GM12892 (cell line): ENCODE measurements around the gene SDK2.

Experiments
- DNase-seq: peaks from one replicate; pipeline ENCODE4 v3.0.0; 2011; ENCODE audit not compliant: insufficient read length
- FAIRE-seq: peaks from 2 replicates; lab custom pipeline; 2011; peaks lifted over from hg19 to GRCh38; lab: Jason Lieb, UNC
- POLR2A ChIP-seq: IDR thresholded peaks from 2 replicates; pipeline ENCODE4 v1.6.1; 2011; ENCODE audit warnings: low read depth, low read length, control low read depth
- POLR2AphosphoS5 ChIP-seq: IDR thresholded peaks from 2 replicates; pipeline ENCODE4 v1.6.1; 2011; ENCODE audit warnings: low read depth, low read length, control low read depth
- TAF1 ChIP-seq: IDR thresholded peaks from 2 replicates; pipeline ENCODE4 v1.6.1; 2011; ENCODE audit warnings: low read depth, mild to moderate bottlenecking, control low read depth, low read length, borderline replicate concordance

Gene SDK2

DNA sequence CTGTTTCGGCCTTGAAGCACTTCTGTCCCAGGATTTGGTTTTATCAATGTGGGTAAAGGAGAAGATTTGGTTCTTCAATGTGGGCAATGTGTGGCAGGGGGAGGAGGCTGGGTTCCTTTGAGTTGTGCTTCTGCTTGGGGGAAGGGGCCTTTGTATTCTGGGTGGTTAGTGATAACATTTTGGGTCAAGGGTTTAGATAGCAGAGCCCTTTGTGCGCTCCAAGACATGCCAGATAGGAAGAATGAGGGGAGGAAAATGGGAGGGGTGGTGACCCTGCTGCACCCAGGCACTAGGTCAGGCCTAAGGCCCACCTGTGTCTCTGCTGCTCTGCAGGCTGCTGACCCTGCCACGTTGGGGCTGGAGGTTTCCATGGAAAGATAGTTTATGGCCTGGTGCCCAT, 292.5 kb downstream of the SDK2 start:
- DNase-seq: no peak
- no peak for TF ChIP-seq POLR2A
- no peak for TF ChIP-seq POLR2AphosphoS5
- no peak for TF ChIP-seq TAF1
- no peak for FAIRE-seq

DNA sequence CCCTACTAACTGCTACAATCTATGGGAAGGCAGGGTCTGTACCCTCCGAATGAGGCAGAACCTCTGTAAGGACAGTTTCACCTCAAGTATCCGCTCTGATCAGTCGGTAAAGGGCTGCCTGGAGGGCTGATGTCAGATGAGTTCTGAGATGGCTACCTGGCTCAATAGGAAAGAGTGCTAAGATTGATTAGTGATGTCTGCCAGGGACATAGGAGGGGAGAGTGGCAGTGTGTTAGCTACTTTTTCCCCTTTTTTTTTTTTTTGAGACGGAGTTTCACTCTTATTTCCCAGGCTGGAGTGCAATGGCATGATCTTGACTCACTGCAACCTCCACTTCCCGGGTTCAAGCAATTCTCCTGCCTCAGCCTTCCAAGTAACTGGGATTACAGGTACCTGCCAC, 293.4 kb downstream of the SDK2 start:
- FAIRE-seq (no peak), DNase-seq (no peak)
- TF ChIP-seq POLR2A: no peak
- no peak for TF ChIP-seq POLR2AphosphoS5
- no peak for TF ChIP-seq TAF1

- DNase-seq: no peak
- no peak for TF ChIP-seq POLR2A
- TF ChIP-seq TAF1: no peak
- TF ChIP-seq POLR2AphosphoS5: no peak
- no peak for FAIRE-seq
Observed at GRCh38 chr17:73349647-73350046, 294.6 kb downstream of the SDK2 start.

GRCh38 chr17:73349138-73349537, 295.1 kb downstream of the SDK2 start:
- TF ChIP-seq TAF1: no peak
- TF ChIP-seq POLR2AphosphoS5: no peak
- no peak for FAIRE-seq

GRCh38 chr17:73348829-73349095, 295.5 kb downstream of the SDK2 start:
- FAIRE-seq: no peak
- no peak for TF ChIP-seq POLR2A
- no peak for TF ChIP-seq POLR2AphosphoS5
- no peak for TF ChIP-seq TAF1
- no peak for DNase-seq

More at GRCh38 chr17:73349138-73349537, 295.1 kb downstream of the SDK2 start:
- no peak for DNase-seq

DNA sequence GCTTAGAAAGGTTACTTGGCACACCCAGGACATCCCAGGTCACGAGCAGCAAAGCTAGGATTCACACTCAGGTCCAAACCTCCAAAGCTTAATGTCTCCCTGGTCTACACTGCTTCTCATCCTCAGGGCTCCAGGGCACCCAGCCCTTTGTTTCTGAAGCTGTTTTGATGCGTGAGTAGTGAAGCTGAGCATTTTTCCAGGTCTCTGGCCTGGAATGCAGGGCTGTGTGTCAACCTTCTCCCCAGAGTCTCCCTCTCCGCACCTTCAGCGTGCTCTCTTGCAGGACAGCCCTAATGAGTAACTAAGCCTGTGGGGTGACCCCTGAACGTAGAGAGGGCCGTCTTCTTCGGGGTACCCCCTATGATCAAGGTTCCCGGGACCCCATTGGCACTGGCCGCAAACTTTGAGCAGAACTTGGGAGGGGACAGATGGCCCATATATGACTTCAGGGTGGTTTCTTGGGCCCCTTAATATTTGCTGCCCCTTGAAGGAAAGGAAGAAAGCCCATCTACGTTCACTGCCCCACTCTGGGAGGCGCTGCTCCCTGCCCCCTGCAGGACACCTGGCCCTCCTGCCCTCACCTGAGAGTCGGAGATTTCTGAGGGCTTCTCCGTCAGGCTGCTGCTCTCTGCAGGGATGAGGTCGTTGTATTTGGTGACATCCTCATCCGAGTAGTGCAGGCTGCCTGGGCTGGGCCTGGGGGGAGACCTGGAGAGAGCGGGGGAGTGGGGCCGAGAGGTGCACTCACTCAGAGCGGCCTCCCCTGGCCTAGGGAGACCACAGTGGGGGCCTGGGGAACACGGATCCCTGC, 296.0 kb downstream of the SDK2 start:
- DNase-seq (no peak), FAIRE-seq (no peak)
- TF ChIP-seq TAF1: no peak
- no peak for TF ChIP-seq POLR2AphosphoS5
- no peak for TF ChIP-seq POLR2A

DNA sequence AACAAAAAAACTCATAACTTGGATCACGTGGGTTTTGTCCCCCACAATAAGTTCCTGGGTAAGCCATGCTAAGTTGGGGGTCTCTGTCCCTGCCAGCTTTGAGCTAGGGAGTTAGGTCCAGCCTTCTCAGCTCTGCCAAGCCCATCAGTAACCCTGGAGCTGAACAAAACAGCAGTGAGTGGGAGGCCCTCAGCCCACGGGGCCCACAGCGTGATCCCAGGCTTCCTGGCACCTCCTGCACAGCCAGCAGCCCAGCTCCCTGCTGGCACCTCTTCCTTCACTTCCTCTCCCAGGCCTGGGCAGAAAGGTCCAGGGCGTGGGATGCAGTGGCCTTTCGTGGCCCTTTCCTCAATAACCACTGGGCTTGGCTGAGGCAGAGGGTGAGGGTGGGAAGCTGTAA, 296.9 kb downstream of the SDK2 start:
- no peak for TF ChIP-seq POLR2AphosphoS5
- no peak for TF ChIP-seq POLR2A
- no peak for TF ChIP-seq TAF1
- DNase-seq (no peak), FAIRE-seq (no peak)

- DNase-seq (no peak), FAIRE-seq (no peak)
- TF ChIP-seq POLR2A (no peak), TAF1 (no peak), POLR2AphosphoS5 (no peak)
Observed at GRCh38 chr17:73346501-73347162, 297.6 kb downstream of the SDK2 start.

GRCh38 chr17:73343739-73344454, 300.3 kb downstream of the SDK2 start:
- TF ChIP-seq POLR2AphosphoS5: no peak
- no peak for TF ChIP-seq TAF1
- TF ChIP-seq POLR2A: no peak
- DNase-seq (no peak), FAIRE-seq (no peak)

DNA sequence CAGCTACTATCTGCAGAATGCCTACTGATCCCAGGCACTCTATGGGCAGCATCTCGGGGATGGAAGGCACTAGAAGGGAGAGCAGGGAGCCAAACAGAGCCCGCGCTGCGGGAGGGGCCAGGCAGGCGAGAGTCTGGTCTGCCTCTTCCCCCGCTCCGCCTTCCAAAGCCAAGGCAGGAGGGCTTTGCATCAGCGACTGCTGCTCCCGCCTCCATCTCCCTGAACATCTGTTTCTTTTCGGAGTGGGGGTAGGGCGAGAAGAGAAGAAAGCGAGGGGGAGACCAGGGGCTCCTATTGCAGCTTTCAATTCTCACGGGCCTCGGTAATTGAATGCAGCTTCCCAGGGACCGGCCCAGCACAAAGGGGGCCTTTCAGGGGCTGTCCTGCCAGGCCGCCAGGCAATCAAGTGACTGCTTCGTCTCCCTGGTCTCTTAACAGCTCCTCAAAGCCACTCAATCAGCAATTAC, 301.0 kb downstream of the SDK2 start:
- FAIRE-seq (no peak), DNase-seq (no peak)
- TF ChIP-seq POLR2AphosphoS5 (no peak), TAF1 (no peak), POLR2A (no peak)

- no peak for TF ChIP-seq POLR2AphosphoS5
- no peak for TF ChIP-seq POLR2A
- TF ChIP-seq TAF1: no peak
- DNase-seq (no peak), FAIRE-seq (no peak)
Observed at GRCh38 chr17:73342541-73343167, 301.6 kb downstream of the SDK2 start.

DNA sequence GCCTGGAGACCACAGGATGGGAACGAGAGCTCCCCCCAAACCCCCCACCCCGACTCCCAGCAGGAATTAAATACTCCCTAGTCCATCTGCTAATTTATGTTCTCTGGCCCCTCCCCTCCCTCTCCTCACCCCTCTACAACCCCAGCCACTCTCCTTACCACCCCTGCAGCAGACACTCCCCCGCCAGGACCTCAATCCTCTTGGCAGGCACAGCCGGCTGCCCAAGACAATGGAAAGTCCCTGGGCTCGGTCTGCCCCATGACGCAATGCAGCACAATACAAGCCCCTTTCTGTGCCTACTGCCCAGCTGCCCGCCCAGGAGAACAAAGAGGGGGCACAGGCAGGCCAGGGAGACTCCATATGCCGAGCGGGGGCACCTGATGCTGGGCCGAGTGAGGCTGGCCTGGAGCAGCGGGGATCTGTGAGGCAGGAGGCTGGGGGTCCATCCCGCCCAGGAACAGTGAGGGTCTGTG, 302.2 kb downstream of the SDK2 start:
- FAIRE-seq (no peak), DNase-seq (no peak)
- no peak for TF ChIP-seq TAF1
- TF ChIP-seq POLR2AphosphoS5: no peak
- no peak for TF ChIP-seq POLR2A
